ENCODE measurements around the gene DNAJC13.

The DNAJC13 gene

GRCh38 chr3:132401255-132401654 is 16.0 kb upstream of the DNAJC13 start:
- H3K27ac ChIP-seq = no peak overlapping the region
- no peak for DNase-seq (ENCODE audit: low read depth, low spot score)

- no peak for DNase-seq (ENCODE audit: low read depth, low spot score)
These were observed 13.0 kb upstream of the DNAJC13 start for GRCh38 chr3:132404276-132404675.

GRCh38 chr3:132405188-132405587 is 12.1 kb upstream of the DNAJC13 start:
- no peak for DNase-seq (ENCODE audit: low read depth, low spot score)

More at GRCh38 chr3:132404276-132404675, 13.0 kb upstream of the DNAJC13 start:
- no peak overlapping the region for H3K27ac ChIP-seq

GRCh38 chr3:132405609-132406299 is 11.5 kb upstream of the DNAJC13 start:
- no peak for DNase-seq (ENCODE audit: low read depth, low spot score)
- H3K27ac ChIP-seq = no peak overlapping the region

More at GRCh38 chr3:132405188-132405587, 12.1 kb upstream of the DNAJC13 start:
- no peak overlapping the region for H3K27ac ChIP-seq

- no peak overlapping the region for H3K27ac ChIP-seq
- DNase-seq (ENCODE audit: low read depth, low spot score) = no peak
These were observed 10.7 kb upstream of the DNAJC13 start for GRCh38 chr3:132406587-132406986.

- H3K27ac ChIP-seq = no peak overlapping the region
- DNase-seq (ENCODE audit: low read depth, low spot score) = no peak
These were observed 10.3 kb upstream of the DNAJC13 start for GRCh38 chr3:132407025-132407424.

GRCh38 chr3:132414841-132415240 is 2.5 kb upstream of the DNAJC13 start:
- no peak for DNase-seq (ENCODE audit: low read depth, low spot score)
- no peak overlapping the region for H3K27ac ChIP-seq

GRCh38 chr3:132416161-132416560 is 1.1 kb upstream of the DNAJC13 start:
- DNase-seq (ENCODE audit: low read depth, low spot score) = no peak
- no peak overlapping the region for H3K27ac ChIP-seq

GRCh38 chr3:132417695-132418411 is 551 bp downstream of the DNAJC13 start:
- no peak for DNase-seq (ENCODE audit: low read depth, low spot score)
- H3K27ac ChIP-seq = peak overlapping the region; percentile 83

- H3K27ac ChIP-seq = peak overlapping the region; percentile 83
- no peak for DNase-seq (ENCODE audit: low read depth, low spot score)
These were observed 1.6 kb downstream of the DNAJC13 start for GRCh38 chr3:132418916-132419315.

GRCh38 chr3:132421832-132422231 is 4.5 kb downstream of the DNAJC13 start:
- no peak overlapping the region for H3K27ac ChIP-seq
- DNase-seq (ENCODE audit: low read depth, low spot score) = no peak

GRCh38 chr3:132422531-132422930 is 5.2 kb downstream of the DNAJC13 start:
- no peak for DNase-seq (ENCODE audit: low read depth, low spot score)
- no peak overlapping the region for H3K27ac ChIP-seq

- H3K27ac ChIP-seq = peak overlapping the region; percentile 75
- peak; percentile 59 for DNase-seq (ENCODE audit: low read depth, low spot score)
These were observed 15.3 kb downstream of the DNAJC13 start for GRCh38 chr3:132432639-132433038.

- peak overlapping the region; percentile 75 for H3K27ac ChIP-seq
- no peak for DNase-seq (ENCODE audit: low read depth, low spot score)
These were observed 15.8 kb downstream of the DNAJC13 start for GRCh38 chr3:132433121-132433520.

- no peak overlapping the region for H3K27ac ChIP-seq
- DNase-seq (ENCODE audit: low read depth, low spot score) = no peak
These were observed 18.1 kb downstream of the DNAJC13 start for GRCh38 chr3:132435224-132435910.

GRCh38 chr3:132435911-132436425 is 18.7 kb downstream of the DNAJC13 start:
- no peak for DNase-seq (ENCODE audit: low read depth, low spot score)
- no peak overlapping the region for H3K27ac ChIP-seq

- no peak for DNase-seq (ENCODE audit: low read depth, low spot score)
- H3K27ac ChIP-seq = no peak overlapping the region
These were observed 26.1 kb downstream of the DNAJC13 start for GRCh38 chr3:132443421-132443820.

GRCh38 chr3:132444383-132444782 is 27.1 kb downstream of the DNAJC13 start:
- DNase-seq (ENCODE audit: low read depth, low spot score) = no peak
- H3K27ac ChIP-seq = no peak overlapping the region

GRCh38 chr3:132445817-132446216 is 28.5 kb downstream of the DNAJC13 start:
- H3K27ac ChIP-seq = peak overlapping the region; percentile 8
- no peak for DNase-seq (ENCODE audit: low read depth, low spot score)

- DNase-seq (ENCODE audit: low read depth, low spot score) = no peak
- no peak overlapping the region for H3K27ac ChIP-seq
These were observed 31.1 kb downstream of the DNAJC13 start for GRCh38 chr3:132448216-132448961.
